ENCODE measurements around the gene OR9A2.

OR9A2 gene

GRCh38 chr7:143027032-143027431 lies at the start of gene OR9A2:
TSS of gene OR9A2 (minus strand) at chr7:143027132. CDS start at chr7:143027132, 0 bp downstream.
- no peak for DNase-seq

- DNase-seq, result no peak
Measured at GRCh38 chr7:143074141-143074540, 47.2 kb upstream of the OR9A2 start.

- DNase-seq, result no peak
Measured at GRCh38 chr7:143073556-143073955, 46.6 kb upstream of the OR9A2 start.

- no peak for DNase-seq
Measured at GRCh38 chr7:143069912-143070500, 43.1 kb upstream of the OR9A2 start.

- DNase-seq, result no peak
Measured at GRCh38 chr7:143068446-143068845, 41.5 kb upstream of the OR9A2 start.

- no peak for DNase-seq
Measured at GRCh38 chr7:143063741-143064140, 36.8 kb upstream of the OR9A2 start.

- no peak for DNase-seq
Measured at GRCh38 chr7:143055754-143056153, 28.8 kb upstream of the OR9A2 start.

GRCh38 chr7:143054621-143055020 lies 27.7 kb upstream of the OR9A2 start:
- no peak for DNase-seq

GRCh38 chr7:143052041-143052440 lies 25.1 kb upstream of the OR9A2 start, which contains the start of gene OR6V1:
TSS of gene OR6V1 (plus strand) at chr7:143052341. CDS start at chr7:143052341, 0 bp downstream.
- DNase-seq, result no peak

- DNase-seq, result no peak
Measured at GRCh38 chr7:143050931-143051330, 24.0 kb upstream of the OR9A2 start.

- DNase-seq, result no peak
Measured at GRCh38 chr7:143049362-143049761, 22.4 kb upstream of the OR9A2 start.

GRCh38 chr7:143048827-143049226 lies 21.9 kb upstream of the OR9A2 start:
- no peak for DNase-seq

- DNase-seq, result no peak
Measured at GRCh38 chr7:143047326-143047725, 20.4 kb upstream of the OR9A2 start.

GRCh38 chr7:143046426-143046851 lies 19.5 kb upstream of the OR9A2 start:
- no peak for DNase-seq

GRCh38 chr7:143043391-143043790 lies 16.5 kb upstream of the OR9A2 start:
- no peak for DNase-seq

- DNase-seq, result no peak
Measured at GRCh38 chr7:143042790-143043271, 15.9 kb upstream of the OR9A2 start.

GRCh38 chr7:143042159-143042789 lies 15.3 kb upstream of the OR9A2 start:
- DNase-seq, result no peak

- no peak for DNase-seq
Measured at GRCh38 chr7:143041346-143041745, 14.4 kb upstream of the OR9A2 start.

- no peak for DNase-seq
Measured at GRCh38 chr7:143040209-143040715, 13.3 kb upstream of the OR9A2 start.

GRCh38 chr7:143038635-143039034 lies 11.7 kb upstream of the OR9A2 start:
- no peak for DNase-seq

- DNase-seq, result no peak
Measured at GRCh38 chr7:143027683-143028082, 751 bp upstream of the OR9A2 start.

GRCh38 chr7:143025371-143025770 lies 1.6 kb downstream of the OR9A2 start:
- DNase-seq, result no peak

- no peak for DNase-seq
Measured at GRCh38 chr7:143023047-143023446, 3.9 kb downstream of the OR9A2 start.

- DNase-seq, result no peak
Measured at GRCh38 chr7:143018931-143019330, 8.0 kb downstream of the OR9A2 start.
